H1 (cell line): ENCODE results near the gene MRGPRX1. TPM values are rescaled to one million over a fixed set of nuclear protein-coding genes. Genes with fewer than 3 reads are reported as not detected.

Source experiments
- CTCF ChIA-PET: fragments of 300-600 bp; sonication (Branson Sonifier 250); formaldehyde crosslinking; loops from one replicate; lab custom pipeline; 2021; ENCODE audit not compliant: partially characterized antibody; lab: Charles Lee
- POLR2A ChIA-PET: fragments of 300-600 bp; sonication (Branson Sonifier 250); formaldehyde crosslinking; loops from one replicate; lab custom pipeline; 2021; ENCODE audit warnings: inconsistent platforms; ENCODE audit not compliant: partially characterized antibody; lab: Charles Lee
- DNase-seq, 2 experiments: peaks; one replicate each; pipeline versions ENCODE4 v3.0.0 to v3.0.0-alpha.2; 2010 to 2022; ENCODE audit warnings: low spot score in 2 of 2, low read depth in 1 of 2, mixed read lengths in 1 of 2
- FAIRE-seq: peaks from 2 replicates; lab custom pipeline; 2011; peaks lifted over from hg19 to GRCh38; lab: Jason Lieb, UNC
- H2AFZ ChIP-seq: 2 replicates; pipeline ENCODE4 v1.8.1; 2012; ENCODE audit warnings: low read length, inconsistent platforms
- H2AK5ac ChIP-seq: 2 replicates; pipeline ENCODE4 v1.6.1; 2013; ENCODE audit warnings: low read depth, low read length
- H2BK120ac ChIP-seq: replicated peaks from 2 replicates; pipeline ENCODE3; 2013; ENCODE audit warnings: low read depth, low read length, inconsistent platforms
- H2BK12ac ChIP-seq: 2 replicates; pipeline ENCODE4 v1.6.1; 2013; ENCODE audit warnings: low read depth, low read length
- H2BK15ac ChIP-seq: 2 replicates; pipeline ENCODE4 v1.6.1; 2013; ENCODE audit warnings: low read length
- H2BK20ac ChIP-seq: 2 replicates; pipeline ENCODE4 v1.6.1; 2013; ENCODE audit warnings: low read length
- H2BK5ac ChIP-seq: 2 replicates; pipeline ENCODE4 v1.6.1; 2013; ENCODE audit warnings: low read depth, low read length
- H3K14ac ChIP-seq: 2 replicates; pipeline ENCODE4 v1.6.1; 2013; ENCODE audit warnings: inconsistent platforms; ENCODE audit not compliant: insufficient read length
- H3K18ac ChIP-seq: 2 replicates; pipeline ENCODE4 v1.6.1; 2013; ENCODE audit warnings: low read length; ENCODE audit errors: extremely low read depth
- H3K23ac ChIP-seq: 2 replicates; pipeline ENCODE4 v1.6.1; 2013; ENCODE audit warnings: inconsistent platforms; ENCODE audit not compliant: insufficient read length
- H3K23me2 ChIP-seq: 2 replicates; pipeline ENCODE4 v1.6.1; 2013; ENCODE audit warnings: low read depth, low read length
- H3K27ac ChIP-seq: 2 replicates; pipeline ENCODE4 v1.6.1; 2011; ENCODE audit warnings: low read depth, low read length, inconsistent platforms
- H3K27me3 ChIP-seq, 4 experiments: replicated peaks in 1 of 4; 1 replicate in 1 of 4; 2 replicates in 3 of 4; pipeline versions ENCODE4 v1.6.1 to v1.8.1; 2011 to 2013; ENCODE audit warnings: low read length in 3 of 4, mild to moderate bottlenecking in 3 of 4, inconsistent platforms in 2 of 4, mixed read lengths in 2 of 4, moderate library complexity in 1 of 4; ENCODE audit not compliant: control insufficient read depth in 3 of 4, insufficient read depth in 3 of 4; ENCODE audit errors: extremely low read depth in 1 of 4
- H3K36me3 ChIP-seq, 4 experiments: 2 replicates each; pipeline versions ENCODE4 v1.6.1 to v1.8.1; 2011 to 2013; ENCODE audit warnings: mild to moderate bottlenecking in 4 of 4, low read length in 3 of 4, moderate library complexity in 2 of 4, control low read depth in 1 of 4, inconsistent platforms in 1 of 4; ENCODE audit not compliant: insufficient read depth in 4 of 4, control insufficient read depth in 2 of 4
- H3K4ac ChIP-seq: replicated peaks from 2 replicates; pipeline ENCODE3; 2013; ENCODE audit warnings: low read length, low read depth, mixed read lengths, inconsistent platforms; ENCODE audit not compliant: insufficient read length
- H3K4me1 ChIP-seq, 4 experiments: replicated peaks in 1 of 4; 1 replicate in 1 of 4; 2 replicates in 3 of 4; pipeline versions ENCODE4 v1.6.1 to v1.8.1; 2011 to 2013; ENCODE audit warnings: low read length in 3 of 4, inconsistent platforms in 2 of 4, mixed read lengths in 1 of 4; ENCODE audit not compliant: insufficient read depth in 4 of 4, control insufficient read depth in 3 of 4
- H3K4me2 ChIP-seq, 2 experiments: 2 replicates each; pipeline versions ENCODE4 v1.6.1 to v1.8.1; 2011 to 2013; ENCODE audit warnings: low read depth in 2 of 2, low read length in 2 of 2, control low read depth in 1 of 2, inconsistent platforms in 1 of 2, mild to moderate bottlenecking in 1 of 2; ENCODE audit not compliant: insufficient read depth in 1 of 2
- H3K4me3 ChIP-seq, 4 experiments: fragments of 200-600, 300-600 bp in 1 of 4; sonication (generic), shearing (Covaris generic), sonication (Bioruptor Twin) in 1 of 4; 2 replicates each; pipeline versions ENCODE4 v1.5.1 to v1.8.1; 2011 to 2016; ENCODE audit warnings: low read length in 4 of 4, low read depth in 3 of 4, control low read depth in 2 of 4, inconsistent platforms in 2 of 4, mild to moderate bottlenecking in 2 of 4, mixed read lengths in 1 of 4, moderate library complexity in 1 of 4; ENCODE audit not compliant: insufficient read depth in 2 of 4; ENCODE audit errors: extremely low read depth in 1 of 4
- H3K56ac ChIP-seq: replicated peaks from 2 replicates; pipeline ENCODE3; 2013; ENCODE audit warnings: low read depth, mild to moderate bottlenecking, mixed read lengths, low read length, inconsistent platforms; ENCODE audit not compliant: insufficient read length
- H3K79me1 ChIP-seq: 2 replicates; pipeline ENCODE4 v1.6.1; 2013; ENCODE audit warnings: low read depth, low read length, control low read depth
- H3K79me2 ChIP-seq, 2 experiments: 2 replicates each; pipeline versions ENCODE4 v1.6.1 to v1.8.1; 2012 to 2013; ENCODE audit warnings: low read length in 2 of 2, mild to moderate bottlenecking in 2 of 2, inconsistent platforms in 1 of 2; ENCODE audit not compliant: insufficient read depth in 2 of 2, control insufficient read depth in 1 of 2
- H3K9ac ChIP-seq, 4 experiments: replicated peaks in 1 of 4; 1 replicate in 1 of 4; 2 replicates in 3 of 4; pipeline versions ENCODE4 v1.6.1 to v1.8.1; 2011 to 2013; ENCODE audit warnings: low read depth in 3 of 4, low read length in 3 of 4, control low read depth in 2 of 4, mild to moderate bottlenecking in 2 of 4, moderate library complexity in 2 of 4, inconsistent platforms in 1 of 4; ENCODE audit errors: extremely low read depth in 1 of 4
- H3K9me3 ChIP-seq, 2 experiments: 2 replicates each; pipeline versions ENCODE4 v1.6.1 to v1.8.1; 2012 to 2013; ENCODE audit warnings: mild to moderate bottlenecking in 2 of 2, moderate library complexity in 2 of 2, control low read depth in 1 of 2, inconsistent platforms in 1 of 2, low read depth in 1 of 2, low read length in 1 of 2, mixed read lengths in 1 of 2; ENCODE audit not compliant: insufficient read depth in 2 of 2
- H4K20me1 ChIP-seq, 2 experiments: replicated peaks in 1 of 2; 2 replicates each; pipeline versions ENCODE3 to v1.8.1; 2011 to 2013; ENCODE audit warnings: inconsistent platforms in 2 of 2, low read length in 2 of 2, mild to moderate bottlenecking in 1 of 2; ENCODE audit not compliant: insufficient read depth in 2 of 2, control insufficient read depth in 1 of 2
- H4K5ac ChIP-seq: 2 replicates; pipeline ENCODE4 v1.6.1; 2013; ENCODE audit warnings: low read length, low read depth, mixed read lengths, inconsistent platforms; ENCODE audit not compliant: insufficient read length
- H4K8ac ChIP-seq: 2 replicates; pipeline ENCODE4 v1.8.0; 2013; ENCODE audit warnings: mild to moderate bottlenecking, moderate library complexity, low read length, inconsistent platforms; ENCODE audit not compliant: insufficient read depth; ENCODE audit errors: extremely low read depth
- H4K91ac ChIP-seq: replicated peaks from 2 replicates; pipeline ENCODE3; 2013; ENCODE audit warnings: low read length, mixed read lengths, inconsistent platforms; ENCODE audit not compliant: insufficient read length
- EZH2 ChIP-seq: fragments of 200-600 bp; sonication (generic); IDR thresholded peaks from 2 replicates; pipeline ENCODE4 v1.7.1; 2012; ENCODE audit warnings: low read depth, mild to moderate bottlenecking, moderate library complexity, low read length, inconsistent platforms; ENCODE audit not compliant: severe bottlenecking
- KDM1A ChIP-seq: fragments of 200-600, 300-600 bp; sonication (generic); IDR thresholded peaks from 2 replicates; pipeline ENCODE4 v1.7.1; 2016; ENCODE audit warnings: mild to moderate bottlenecking, low read length, borderline replicate concordance
- WGBS, 2 experiments: shearing (Covaris generic) in 1 of 2; methylation state at CpG; one replicate each; pipeline versions ENCODE4 v1.1.6 to v1.1.7; 2013 to 2015; ENCODE audit warnings: low lambda C conversion rate in 2 of 2, mixed read lengths in 2 of 2, inconsistent platforms in 1 of 2, low coverage in 1 of 2, missing lambda C conversion rate in 1 of 2; ENCODE audit not compliant: insufficient replicate concordance in 2 of 2, insufficient coverage in 1 of 2, insufficient read length in 1 of 2; ENCODE audit errors: extremely low coverage in 1 of 2, missing lambda C conversion rate in 1 of 2; 5-methylcytosine and 5-hydroxymethylcytosine counted together
- polyA plus RNA-seq, 7 experiments: library from polyadenylated mRNA; depleted of rRNA in 3 of 7; stranded (reverse) in 5 of 7; unstranded in 2 of 7; fragments of >200 nt in 5 of 7; fragments of 200-250 nt in 2 of 7; gene quantifications; 1 replicate in 5 of 7; 2 replicates in 1 of 7; 4 replicates in 1 of 7; pipeline versions ENCODE4 v1.2.1 to v1.2.3, GENCODE V29; 2011 to 2013; ENCODE audit warnings: missing spikeins in 2 of 7, mixed read lengths in 2 of 7
- total RNA-seq: library from RNA; stranded (reverse); fragmentation: NEBNext Ultra II Directional; extraction: Animal tissue kit (Norgen Biotek cat#: 25700); gene quantifications from 2 replicates; pipeline ENCODE4 v1.2.1, GENCODE V29; 2021
- TF ChIP-seq, protein P1 (sequence below): IDR thresholded peaks from 2 replicates; pipeline ENCODE4 v1.6.1; 2012; ENCODE audit warnings: inconsistent platforms

The MRGPRX1 gene
- total and polyA plus RNA-seq, 2 of the 8 experiments (the other 6 are each of a cell fraction or from before 2014, with no cell fraction given) = not detected

DNA sequence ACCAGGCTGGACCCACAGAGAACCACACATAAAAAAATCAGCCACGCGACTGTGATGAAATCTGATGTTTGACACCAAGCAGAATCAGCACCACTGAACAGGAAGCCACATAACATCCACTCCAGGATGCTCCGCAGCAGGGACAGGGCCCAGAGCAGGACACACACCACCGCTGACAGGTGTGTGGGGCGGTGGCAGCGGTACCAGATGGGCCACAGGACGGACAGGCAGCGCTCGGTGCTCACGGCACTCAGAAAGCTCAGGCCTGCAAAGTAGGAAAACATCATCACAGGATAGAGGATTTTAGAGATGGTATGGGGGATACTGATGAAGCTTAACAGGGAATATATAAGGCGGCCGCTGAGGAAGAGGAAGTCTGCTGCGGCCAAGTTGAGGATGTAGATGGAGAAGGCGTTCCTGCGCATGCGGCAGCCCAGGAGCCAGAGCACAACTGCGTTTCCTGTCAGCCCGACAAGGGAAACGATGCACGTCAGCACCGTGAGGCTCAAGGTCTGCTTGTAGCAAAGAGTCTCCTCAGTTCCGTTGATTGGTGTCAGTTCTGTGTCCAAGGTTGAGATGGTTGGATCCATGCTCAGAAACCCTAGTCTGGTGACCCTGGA is 4.9 kb downstream of the MRGPRX1 start:
- Histone ChIP-seq H3K56ac (no peak overlapping the region), H2AFZ (no peak overlapping the region; the same call in 1 of the 2 replicates), H3K23me2 (no peaks in the 10 kb centered on the region), H4K20me1 (no peaks in the 10 kb centered on the region), H3K27me3 (no peaks in the 10 kb centered on the region; a peak in 2 of 7 replicates), H3K4me2 (no peak overlapping the region), H2BK15ac (0 out of 2 replicates have a peak overlapping the region, but pooled peaks have one; percentile 11), H3K79me1 (no peaks in the 10 kb centered on the region; the same call in 1 of the 2 replicates), H3K4me1 (peaks cover 0 to 5% (median 1%) of the 10 kb centered on the region in 4 experiments; a peak in 3 of 7 replicates), H3K9ac (no peak overlapping the region), H3K9me3 (no peaks in the 10 kb centered on the region; a peak in 1 of 4 replicates), H2BK20ac (no peak overlapping the region), H4K8ac (no peak overlapping the region), H2BK12ac (no peak overlapping the region), H2BK120ac (no peak overlapping the region), H3K14ac (no peak overlapping the region), H2BK5ac (no peak overlapping the region), H3K27ac (no peak overlapping the region), H4K91ac (no peak overlapping the region), H3K36me3 (no peaks in the 10 kb centered on the region), H3K4ac (no peak overlapping the region), H2AK5ac (no peak overlapping the region), H3K4me3 (no peak overlapping the region), H4K5ac (no peak overlapping the region), H3K79me2 (no peaks in the 10 kb centered on the region), H3K18ac (no peak overlapping the region), H3K23ac (no peak overlapping the region)
- no peak for FAIRE-seq
- 91% methylated on average over 22 of the region's 22 CpGs; no CpG with 5 or more reads in 1 of the 2 experiments for WGBS, 2 experiments
- DNase-seq = no peak
- ChIA-PET CTCF (no interaction called here), POLR2A (no interaction called here)
- TF ChIP-seq KDM1A (no peak), EZH2 (no peak)
- TF ChIP-seq, protein P1, sequence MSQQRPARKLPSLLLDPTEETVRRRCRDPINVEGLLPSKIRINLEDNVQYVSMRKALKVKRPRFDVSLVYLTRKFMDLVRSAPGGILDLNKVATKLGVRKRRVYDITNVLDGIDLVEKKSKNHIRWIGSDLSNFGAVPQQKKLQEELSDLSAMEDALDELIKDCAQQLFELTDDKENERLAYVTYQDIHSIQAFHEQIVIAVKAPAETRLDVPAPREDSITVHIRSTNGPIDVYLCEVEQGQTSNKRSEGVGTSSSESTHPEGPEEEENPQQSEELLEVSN = no peak
